GM04504 (cell line): Measurements from ENCODE around the gene IGLL5.
"Not testable (repeated sequence)": the region's sequence is repeated elsewhere in the genome, so short reads cannot be mapped to it uniquely, and the experiment has no call there.

ENCODE experiments used
- DNase-seq: peaks from one replicate; pipeline ENCODE4 v3.0.0-alpha.2; 2012; ENCODE audit warnings: low read depth

Gene IGLL5

DNA sequence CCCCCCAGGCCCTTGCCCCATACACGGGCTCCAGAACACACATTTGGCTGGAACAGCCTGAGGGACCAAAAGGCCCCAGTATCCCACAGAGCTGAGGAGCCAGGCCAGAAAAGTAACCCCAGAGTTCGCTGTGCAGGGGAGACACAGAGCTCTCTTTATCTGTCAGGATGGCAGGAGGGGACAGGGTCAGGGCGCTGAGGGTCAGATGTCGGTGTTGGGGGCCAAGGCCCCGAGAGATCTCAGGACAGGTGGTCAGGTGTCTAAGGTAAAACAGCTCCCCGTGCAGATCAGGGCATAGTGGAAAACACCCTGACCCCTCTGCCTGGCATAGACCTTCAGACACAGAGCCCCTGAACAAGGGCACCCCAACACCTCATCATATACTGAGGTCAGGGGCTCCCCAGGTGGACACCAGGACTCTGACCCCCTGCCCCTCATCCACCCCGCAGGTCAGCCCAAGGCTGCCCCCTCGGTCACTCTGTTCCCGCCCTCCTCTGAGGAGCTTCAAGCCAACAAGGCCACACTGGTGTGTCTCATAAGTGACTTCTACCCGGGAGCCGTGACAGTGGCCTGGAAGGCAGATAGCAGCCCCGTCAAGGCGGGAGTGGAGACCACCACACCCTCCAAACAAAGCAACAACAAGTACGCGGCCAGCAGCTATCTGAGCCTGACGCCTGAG is 13.1 kb downstream of the IGLL5 start:
- DNase-seq: not testable (repeated sequence)

DNA sequence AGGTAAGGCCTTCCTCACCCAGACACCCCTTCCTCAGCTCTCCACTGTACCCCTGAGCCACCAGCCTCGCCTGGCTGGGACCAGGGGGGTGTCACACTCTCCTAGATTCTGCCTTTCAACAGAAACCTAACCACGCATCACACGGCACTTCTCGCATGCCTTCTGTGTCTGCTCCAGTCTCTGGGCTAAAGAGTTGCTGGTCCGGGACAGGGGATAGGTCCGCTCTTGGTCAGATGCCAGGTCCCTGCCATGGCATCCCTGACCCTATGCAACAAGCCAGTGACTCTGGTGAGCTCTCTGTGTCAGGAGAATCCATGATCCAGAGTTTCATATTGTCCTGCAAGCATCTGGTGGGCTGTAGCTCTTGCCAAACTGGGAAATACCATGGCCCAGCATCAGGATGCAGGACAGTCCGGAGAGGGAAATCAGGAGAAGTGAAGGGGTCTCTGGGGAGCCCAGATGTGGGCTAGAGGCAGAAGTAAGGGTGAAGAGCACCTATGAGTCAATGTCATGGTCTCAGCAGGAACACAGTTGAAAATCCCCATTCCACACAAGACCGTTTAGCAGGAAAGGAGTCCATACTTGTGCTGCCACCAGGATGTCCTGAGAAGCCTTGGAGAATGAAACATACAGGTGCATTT is 14.1 kb downstream of the IGLL5 start:
- DNase-seq: no peak

DNA sequence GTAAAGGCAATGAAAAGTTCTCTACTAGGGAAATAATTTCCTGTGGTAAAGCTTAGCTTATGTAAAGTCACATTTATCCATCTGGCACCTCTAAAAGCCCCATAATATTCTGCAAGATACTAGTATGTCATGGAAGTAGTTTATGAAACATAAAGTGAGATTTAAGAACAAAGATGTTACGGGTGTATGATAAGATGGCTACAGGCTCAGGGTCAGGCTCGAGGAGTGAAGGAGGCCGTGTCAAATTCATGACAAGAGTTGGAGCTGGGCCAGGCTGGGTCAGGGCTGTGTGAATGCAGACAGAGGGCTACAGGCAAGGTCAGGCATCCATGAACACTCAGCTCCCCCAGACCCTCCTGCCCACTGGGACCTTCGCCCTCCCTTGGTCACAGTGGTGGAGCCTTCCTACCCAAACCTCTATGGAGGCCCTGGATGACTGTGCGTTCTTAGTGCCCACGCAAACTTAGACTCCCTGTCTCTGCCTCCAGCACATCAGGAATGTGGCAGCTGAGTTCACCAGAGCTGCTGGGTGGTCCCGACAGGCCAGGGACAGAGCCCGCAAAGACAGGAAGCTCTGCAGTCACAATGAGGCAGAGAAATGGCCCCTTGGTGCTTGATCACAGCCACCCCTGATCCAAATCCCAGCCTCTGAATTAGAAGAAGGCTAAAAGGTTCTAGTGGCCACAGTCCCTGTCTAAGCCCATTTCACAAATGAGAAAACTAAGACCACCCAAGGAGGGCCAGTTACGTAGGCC is 14.8 kb downstream of the IGLL5 start:
- no peak for DNase-seq

DNA sequence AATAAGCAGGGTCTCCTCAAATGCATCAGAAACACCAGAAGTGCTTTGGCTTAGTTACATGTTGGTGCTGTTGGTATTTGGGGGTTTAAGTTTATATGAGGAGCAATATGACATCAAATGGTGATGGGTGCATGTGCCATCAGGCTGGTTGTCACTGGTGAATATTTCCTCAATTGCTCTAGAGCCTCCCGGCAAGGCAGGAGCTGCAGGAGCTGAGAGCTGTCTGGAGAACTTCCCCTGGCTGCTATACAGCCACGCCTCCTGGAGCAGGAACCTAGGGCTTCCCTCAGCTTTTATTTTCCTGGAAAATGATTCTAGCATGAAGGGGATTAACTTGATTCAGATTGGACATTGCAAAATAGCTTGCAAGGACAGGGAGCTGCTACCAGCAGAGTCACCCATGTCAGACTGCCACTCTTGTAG is 15.8 kb downstream of the IGLL5 start:
- DNase-seq: no peak

DNA sequence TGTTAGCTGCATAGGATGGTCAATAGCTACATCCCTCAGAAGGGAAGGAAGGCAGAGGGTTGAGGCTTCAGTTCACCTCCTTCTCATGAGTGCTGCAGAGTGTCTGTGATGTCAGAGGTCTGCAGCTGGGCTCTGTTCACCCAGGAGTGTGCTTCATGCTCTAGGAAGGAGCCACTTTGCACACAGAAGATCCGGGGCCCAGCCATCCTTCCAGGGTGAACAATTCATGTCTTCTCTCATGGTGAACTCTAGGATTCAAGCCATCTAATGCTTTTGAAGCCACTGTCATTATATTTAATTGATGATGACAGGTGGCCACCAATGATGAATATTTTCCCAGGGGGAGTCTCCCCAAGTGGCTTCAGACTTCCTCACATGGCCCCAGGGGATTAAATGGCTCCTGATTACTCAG is 16.2 kb downstream of the IGLL5 start:
- DNase-seq: not testable (repeated sequence)

DNA sequence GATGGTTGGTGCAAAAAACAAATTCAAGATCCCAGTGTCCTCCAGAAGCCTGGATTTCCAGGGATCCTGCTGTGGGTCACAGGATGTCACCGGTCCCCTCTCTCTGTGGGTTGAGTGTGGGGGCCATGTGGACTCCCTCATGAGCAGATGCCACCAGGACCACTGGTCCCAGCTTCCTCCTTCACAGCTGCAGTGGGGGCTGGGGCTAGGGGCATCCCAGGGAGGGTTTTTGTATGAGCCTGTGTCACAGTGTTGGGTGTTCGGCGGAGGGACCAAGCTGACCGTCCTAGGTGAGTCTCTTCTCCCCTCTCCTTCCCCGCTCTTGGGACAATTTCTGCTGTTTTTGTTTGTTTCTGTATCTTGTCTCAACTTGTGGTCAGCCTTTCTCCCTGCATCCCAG is 17.1 kb downstream of the IGLL5 start:
- not testable (repeated sequence) for DNase-seq

DNA sequence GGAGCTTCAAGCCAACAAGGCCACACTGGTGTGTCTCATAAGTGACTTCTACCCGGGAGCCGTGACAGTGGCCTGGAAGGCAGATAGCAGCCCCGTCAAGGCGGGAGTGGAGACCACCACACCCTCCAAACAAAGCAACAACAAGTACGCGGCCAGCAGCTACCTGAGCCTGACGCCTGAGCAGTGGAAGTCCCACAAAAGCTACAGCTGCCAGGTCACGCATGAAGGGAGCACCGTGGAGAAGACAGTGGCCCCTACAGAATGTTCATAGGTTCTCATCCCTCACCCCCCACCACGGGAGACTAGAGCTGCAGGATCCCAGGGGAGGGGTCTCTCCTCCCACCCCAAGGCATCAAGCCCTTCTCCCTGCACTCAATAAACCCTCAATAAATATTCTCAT is 18.8 kb downstream of the IGLL5 start:
- DNase-seq: not testable (repeated sequence)

DNA sequence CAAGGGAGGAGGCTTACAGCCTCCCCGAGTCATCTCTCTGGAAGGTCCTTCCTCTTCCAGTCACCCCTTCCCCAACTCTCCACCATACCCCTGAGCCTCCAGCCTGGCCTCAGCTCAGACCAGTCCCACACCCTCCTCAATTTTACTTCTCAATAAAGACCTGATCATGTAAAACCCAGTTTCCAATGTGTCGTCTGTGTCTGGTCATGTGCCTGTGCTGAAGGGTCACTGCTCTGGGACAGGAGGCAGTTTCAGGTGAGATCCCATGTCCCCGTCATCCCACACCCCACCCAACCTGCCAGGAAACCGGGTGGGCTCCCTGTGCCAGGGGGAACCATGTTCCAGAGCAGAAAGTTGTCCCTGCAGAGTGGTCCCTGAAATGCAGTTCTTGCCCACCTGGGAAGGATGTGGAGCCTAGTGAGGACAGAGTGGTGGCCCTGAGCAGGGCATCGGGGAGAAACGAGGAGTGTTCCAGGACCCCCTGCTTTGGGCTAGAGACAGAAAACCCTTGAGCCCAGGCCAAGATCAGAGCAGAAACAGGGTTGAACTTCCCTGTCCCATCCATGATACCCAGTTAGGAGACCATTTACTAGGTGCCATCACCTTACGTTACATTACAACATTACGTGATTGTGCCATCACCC is 19.4 kb downstream of the IGLL5 start:
- DNase-seq: no peak

DNA sequence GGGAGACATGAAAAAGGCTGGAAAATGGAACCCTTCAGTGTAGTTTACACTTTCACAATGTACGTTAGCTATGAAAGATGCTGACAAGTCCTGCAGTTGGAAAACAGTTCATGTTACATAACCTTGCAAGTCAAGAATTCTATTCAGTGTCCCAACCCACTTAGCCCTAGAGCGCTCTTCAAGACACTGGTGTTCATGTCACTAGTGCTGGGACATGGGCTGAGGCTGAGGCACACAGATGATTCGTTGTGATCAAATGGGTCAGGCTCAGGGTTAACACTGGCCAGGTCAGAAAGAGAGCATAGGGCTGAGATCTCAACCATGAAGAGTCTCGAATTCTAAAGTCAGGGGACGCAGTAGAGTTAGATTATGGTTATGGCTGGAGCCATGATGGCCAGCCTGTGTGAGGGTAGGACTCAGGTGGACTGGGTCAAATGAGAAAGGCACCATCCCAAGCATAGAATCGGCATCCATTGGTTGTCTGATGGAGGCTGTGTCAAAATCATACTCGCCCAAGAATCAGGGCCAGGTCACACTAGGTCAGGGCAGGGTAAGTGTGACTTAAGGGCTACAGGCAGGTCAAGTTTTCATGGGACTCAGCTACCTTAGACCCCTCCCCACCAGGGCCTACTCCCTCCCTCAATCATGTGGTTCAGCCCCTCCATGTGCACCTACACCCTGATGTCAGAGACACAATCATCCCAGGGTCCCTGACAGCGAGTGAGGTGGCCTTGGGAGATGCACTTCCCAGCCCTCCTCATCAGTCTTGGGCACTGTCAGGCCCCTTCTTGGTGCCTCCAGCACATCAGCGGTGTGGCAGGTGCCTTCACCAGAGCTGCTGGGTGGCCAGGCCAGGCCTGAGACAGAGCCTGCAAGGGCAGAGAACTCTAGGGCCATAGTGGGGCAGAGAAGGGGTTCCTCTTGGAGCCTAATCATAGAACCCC is 20.2 kb downstream of the IGLL5 start:
- DNase-seq: no peak

DNA sequence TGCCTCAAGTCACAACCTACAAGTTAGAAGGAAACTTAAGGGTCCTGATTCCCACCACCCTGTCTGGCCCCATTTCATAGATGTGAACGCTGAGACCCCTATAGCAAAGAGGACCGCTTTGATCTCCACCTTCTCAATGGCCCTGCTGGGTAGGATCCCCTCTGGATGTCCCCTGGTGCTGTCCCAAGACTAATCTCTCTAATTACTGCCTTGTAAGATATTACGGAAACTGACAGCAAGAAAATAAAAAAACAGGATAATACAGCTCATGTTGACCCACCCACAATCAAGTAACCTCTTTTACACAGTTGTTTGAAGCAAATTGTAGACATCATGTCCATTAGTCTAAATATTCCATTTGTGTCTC is 20.9 kb downstream of the IGLL5 start:
- no peak for DNase-seq

DNA sequence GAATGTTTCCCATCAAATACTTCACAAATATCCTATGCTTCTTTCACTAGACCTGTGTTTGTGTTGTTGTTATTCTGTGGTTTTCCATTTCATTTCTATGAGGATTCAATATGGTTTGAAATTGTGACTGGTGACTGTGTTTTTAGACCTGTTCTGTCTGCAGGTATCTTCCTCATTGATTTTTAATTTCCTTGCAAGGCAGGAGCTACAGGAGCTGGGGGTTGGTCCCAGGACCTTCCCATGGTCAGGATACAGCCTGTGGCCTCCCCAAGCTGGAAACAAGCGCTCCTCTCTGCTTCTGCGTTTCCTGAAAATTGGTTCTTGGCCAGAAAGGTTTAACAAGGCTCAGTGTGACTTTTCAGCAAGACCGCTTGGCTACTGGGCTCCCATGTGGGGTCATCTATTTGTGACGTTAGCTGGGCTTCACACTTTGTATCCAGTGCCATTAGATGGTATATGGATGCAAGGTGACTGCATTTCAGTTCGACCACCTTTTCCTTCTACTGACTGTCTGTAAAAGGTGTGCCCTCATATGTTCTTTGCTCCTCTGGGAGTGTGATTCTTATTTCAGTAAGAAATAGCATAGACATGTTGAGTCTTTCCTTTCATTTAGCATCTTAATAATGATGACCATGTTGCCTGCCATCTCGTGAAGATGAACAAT is 21.5 kb downstream of the IGLL5 start:
- no peak for DNase-seq

DNA sequence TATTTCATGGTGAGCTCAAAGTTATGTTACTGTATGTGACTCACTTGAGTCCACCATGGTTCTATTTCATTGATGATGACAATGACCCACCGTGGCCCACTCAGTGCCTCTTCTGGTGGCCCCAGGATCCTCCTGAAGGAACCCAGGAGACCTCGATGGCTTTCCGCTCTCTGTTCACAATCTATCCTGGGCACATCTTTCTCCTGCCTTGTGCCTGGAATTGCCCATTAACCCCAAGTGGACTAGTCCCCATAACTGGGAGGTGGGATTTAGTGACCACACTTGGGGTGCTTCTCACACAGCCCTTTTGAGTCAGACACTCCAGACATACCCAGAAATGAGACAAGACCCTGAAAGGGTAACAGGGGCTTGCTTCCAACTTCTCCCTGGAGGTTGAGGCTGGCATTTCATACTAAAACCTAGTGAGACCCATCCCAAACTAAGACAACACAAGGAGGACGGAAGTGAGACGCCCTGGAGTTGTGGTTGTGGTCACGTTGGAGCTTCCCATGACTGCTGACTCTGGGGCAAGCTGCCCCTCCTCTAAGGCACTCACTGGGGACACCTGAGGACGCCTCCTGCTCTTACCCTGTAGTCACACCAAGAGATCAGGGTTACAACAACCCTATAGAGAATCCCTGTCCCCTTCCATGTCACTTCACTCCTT is 22.1 kb downstream of the IGLL5 start:
- DNase-seq: no peak

DNA sequence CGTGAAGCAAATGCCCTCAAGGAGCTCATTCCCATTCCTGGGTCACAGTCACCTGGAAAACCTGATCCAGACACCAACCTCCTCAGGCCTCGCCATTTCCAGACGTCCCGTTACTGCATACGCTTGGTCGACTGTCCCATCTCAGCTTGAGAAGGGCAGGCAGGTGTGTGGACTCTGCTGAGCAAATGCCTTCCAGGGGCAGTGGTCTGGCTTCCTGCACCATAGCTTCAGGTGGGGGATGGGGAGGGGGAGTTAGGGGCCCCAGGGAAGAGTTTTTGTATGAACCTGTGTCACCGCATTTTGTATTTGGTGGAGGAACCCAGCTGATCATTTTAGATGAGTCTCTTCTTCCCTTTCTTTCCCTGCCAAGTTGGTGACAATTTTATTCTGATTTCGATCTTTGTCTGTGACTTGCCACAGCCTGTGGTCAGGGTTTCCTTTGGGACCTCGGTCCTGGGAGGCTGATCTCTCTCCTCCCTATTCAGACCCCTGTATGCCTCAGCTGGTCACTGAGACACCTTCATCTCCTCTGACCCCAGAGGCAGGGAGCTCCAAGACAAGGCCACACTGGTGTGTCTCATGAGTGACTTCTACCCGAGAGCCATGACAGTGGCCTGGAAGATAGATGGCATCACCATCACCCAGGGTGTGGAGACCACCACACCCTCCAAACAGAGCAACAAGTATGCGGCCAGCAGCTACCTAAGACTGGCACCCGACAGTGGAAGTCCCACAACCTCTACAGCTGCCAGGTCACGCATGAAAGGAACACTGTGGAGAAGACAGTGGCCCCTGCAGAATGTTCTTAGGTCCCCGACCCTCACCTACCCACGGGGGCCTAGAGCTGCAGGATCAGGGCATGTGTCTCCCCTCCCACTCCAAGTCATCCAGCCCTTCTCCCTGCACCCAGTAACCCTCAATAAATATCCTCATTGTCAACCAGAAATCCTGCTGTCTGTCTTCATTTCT is 22.9 kb downstream of the IGLL5 start:
- no peak for DNase-seq

DNA sequence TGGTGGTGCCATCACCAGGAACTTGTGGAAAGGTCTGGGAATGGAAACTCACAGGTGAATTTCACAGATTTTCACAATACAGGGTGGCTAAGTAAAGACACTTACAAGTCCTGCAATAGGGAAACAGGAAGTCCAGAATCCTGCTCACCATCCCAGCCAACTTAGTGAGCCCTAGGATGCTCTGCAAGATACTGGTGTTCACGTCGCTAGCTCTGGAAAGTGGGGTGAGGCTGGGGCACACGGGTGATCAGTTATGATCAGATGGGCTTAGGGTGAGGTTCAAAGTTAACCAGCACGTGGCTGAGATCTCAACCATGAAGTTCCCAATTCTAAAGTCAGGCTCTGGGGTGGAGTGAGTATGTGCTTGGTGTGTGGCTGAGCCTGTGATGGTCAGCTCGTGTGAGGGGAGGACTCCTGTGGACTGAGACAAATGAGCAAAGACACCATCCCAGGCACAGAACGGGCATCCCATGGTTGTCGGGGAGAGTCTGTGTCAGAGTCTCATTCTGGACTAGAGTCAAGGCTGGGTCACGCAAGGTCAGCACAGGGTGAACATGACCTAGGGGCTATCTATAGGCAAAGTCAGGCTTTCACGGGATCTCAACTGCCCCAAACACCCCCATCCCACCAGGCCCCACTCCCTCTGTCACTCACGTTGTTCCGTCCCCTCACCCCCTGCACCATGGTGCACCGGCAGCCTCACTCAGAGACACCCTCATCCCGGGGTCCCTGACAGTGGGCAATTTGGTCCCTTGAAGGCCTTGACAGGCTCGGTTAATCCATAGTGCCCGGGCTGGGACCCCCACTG is 23.9 kb downstream of the IGLL5 start:
- no peak for DNase-seq

DNA sequence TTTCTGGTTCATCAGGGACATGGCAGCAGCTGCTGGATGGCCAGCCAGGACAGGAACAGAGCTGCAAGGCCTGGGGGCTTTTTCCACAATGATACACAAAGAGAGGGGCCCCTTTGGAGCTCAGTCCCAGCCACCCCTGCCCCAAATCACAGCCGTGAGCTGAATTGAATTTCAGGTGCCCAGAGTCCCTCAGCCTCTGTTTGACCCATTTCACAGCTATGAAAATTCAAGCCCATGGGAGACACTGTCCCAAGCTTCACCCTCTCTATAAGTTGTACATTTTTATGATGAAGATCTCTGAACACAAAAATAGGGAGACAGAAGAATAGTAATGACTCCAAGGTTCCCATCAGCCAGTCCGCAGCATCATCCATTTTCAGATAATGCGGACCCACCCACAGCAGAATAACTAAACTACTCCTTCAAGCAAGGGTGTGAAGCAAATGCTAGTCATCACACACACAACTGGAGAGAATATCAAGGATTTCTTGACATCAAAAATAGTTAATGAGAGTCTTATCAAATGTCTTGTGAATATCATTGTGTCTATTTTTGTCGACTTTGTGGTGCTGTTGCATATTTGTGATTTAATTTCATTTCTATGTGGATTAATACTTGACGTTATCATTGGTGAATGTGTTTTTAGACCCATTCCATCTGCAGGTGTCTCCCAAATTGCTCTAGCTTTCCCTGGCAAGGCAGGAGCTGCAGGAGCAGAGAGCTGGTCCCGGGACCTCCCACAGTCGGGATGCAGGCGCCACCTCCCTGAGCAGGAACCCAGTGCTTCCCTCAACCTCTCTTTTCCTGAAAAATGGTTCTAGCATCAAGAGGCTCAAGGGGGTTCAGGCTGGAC is 24.7 kb downstream of the IGLL5 start:
- no peak for DNase-seq

DNA sequence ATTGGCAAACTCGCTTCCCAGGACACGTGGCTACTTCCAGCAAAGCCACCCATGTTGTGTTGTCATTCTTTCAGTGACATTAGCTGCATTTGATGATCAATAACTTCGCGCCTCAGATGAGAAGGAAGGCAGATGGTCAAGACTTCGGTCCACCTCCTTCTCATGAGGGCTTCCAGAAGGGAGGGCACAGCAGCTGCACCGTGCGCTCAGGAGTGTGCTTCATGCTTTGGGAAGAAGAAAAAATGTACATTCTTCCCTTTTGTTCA is 25.3 kb downstream of the IGLL5 start:
- DNase-seq: no peak

DNA sequence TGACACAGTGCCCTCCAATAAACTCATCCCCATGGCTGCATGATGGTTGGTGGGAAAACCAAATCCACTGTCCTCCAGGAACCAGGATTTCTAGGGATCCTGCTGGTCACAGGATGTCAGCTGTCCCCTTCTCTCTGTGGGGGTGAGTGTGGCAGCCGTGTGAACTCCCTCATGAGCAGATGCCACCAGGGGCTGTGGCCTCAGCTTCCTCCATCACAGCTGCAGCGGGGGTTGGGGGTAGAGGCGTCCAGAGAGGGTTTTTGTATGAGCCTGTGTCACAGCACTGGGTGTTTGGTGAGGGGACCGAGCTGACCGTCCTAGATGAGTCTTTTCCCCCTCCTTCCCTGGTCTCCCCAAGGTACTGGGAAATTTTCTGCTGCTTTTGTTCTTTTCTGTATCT is 26.4 kb downstream of the IGLL5 start:
- no peak for DNase-seq
